OCI-LY3 (cell line): ENCODE measurements around the gene ACOT7.

ENCODE experiments used
- H2AFZ ChIP-seq: fragments of 200-600, 300-600 bp; shearing (Covaris generic); 2 replicates; pipeline ENCODE4 v1.6.0; 2014; ENCODE audit warnings: antibody characterized with exemption, low read depth, low read length
- H3K27ac ChIP-seq: fragments of 200-600, 300-600 bp; sonication (generic); 2 replicates; pipeline ENCODE4 v1.5.1; 2014; ENCODE audit warnings: mild to moderate bottlenecking, low read length, moderate library complexity, mixed read lengths
- H3K27me3 ChIP-seq: fragments of 200-600, 300-600 bp; sonication (generic); 2 replicates; pipeline ENCODE4 v1.6.1; 2014; ENCODE audit warnings: low read depth, low read length, mixed read lengths
- H3K36me3 ChIP-seq: fragments of 200-600, 300-600 bp; sonication (generic); replicated peaks from 2 replicates; pipeline ENCODE3; 2014; ENCODE audit warnings: low read depth, low read length, mixed read lengths
- H3K4me1 ChIP-seq: fragments of 300-600, 200-600 bp; sonication (generic); 2 replicates; pipeline ENCODE4 v1.6.1; 2014; ENCODE audit warnings: low read length, mixed read lengths
- H3K4me2 ChIP-seq: fragments of 200-600, 300-600 bp; sonication (generic); 2 replicates; pipeline ENCODE4 v1.6.1; 2014; ENCODE audit warnings: low read length, mixed read lengths
- H3K4me3 ChIP-seq: fragments of 300-600, 200-600 bp; sonication (generic); 2 replicates; pipeline ENCODE4 v1.5.1; 2014; ENCODE audit warnings: antibody characterized with exemption, mild to moderate bottlenecking, low read length, moderate library complexity
- H3K79me2 ChIP-seq: fragments of 300-600, 200-600 bp; shearing (Covaris generic); 2 replicates; pipeline ENCODE4 v1.6.1; 2014; ENCODE audit warnings: mild to moderate bottlenecking, low read length, mixed read lengths
- H3K9ac ChIP-seq: fragments of 300-600, 200-600 bp; shearing (Covaris generic); 2 replicates; pipeline ENCODE4 v1.6.0; 2014; ENCODE audit warnings: mild to moderate bottlenecking, low read length, moderate library complexity
- H3K9me3 ChIP-seq: fragments of 200-600, 300-600 bp; shearing (Covaris generic); 2 replicates; pipeline ENCODE4 v1.6.1; 2014; ENCODE audit warnings: low read length, mixed read lengths; ENCODE audit not compliant: insufficient read depth
- H4K20me1 ChIP-seq: fragments of 200-600, 300-600 bp; sonication (generic); 2 replicates; pipeline ENCODE4 v1.6.1; 2016; ENCODE audit warnings: low read length, mixed read lengths; ENCODE audit not compliant: insufficient read depth
- EZH2phosphoT487 ChIP-seq: fragments of 200-600 bp; shearing (Covaris generic); IDR thresholded peaks from 2 replicates; pipeline ENCODE4 v1.6.1; 2018; ENCODE audit warnings: antibody characterized with exemption, mixed run types, low read depth
- TF ChIP-seq, protein P1 (sequence below): fragments of 200-600, 300-600 bp; sonication (generic); IDR thresholded peaks from 2 replicates; pipeline ENCODE4 v1.5.1; 2014; ENCODE audit warnings: antibody characterized with exemption, low read length, low read depth

The ACOT7 gene

GRCh38 chr1:6292102-6292501, 101.5 kb downstream of the ACOT7 start:
- H3K9ac ChIP-seq, result no peak overlapping the region

DNA sequence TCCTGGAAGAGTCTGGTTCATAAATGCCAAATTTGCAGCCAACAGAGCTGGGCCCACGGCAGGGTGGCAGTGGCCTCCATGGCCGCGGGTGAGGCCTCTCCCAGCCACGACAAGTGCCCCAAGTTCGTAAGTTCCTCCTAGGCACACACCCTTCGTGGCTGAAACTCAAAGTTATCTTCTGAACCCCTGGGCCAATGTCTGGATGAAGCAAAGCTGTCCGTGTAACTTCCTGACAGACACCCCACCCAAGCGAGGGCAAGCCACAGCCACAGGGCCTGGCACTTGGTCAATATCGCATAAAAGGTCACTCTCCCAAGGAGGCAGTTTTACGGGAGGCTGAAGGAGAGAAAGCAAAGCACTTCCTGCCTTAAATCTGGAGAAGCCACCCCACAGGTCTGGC, 104.9 kb downstream of the ACOT7 start:
- no peak overlapping the region for H2AFZ ChIP-seq
- H3K9ac ChIP-seq, result no peak overlapping the region
- no peak overlapping the region for H3K4me2 ChIP-seq

More at GRCh38 chr1:6292102-6292501, 101.5 kb downstream of the ACOT7 start:
- H4K20me1 ChIP-seq, result no peaks in the 10 kb centered on the region
- no peaks in the 10 kb centered on the region for H3K79me2 ChIP-seq
- H3K36me3 ChIP-seq, result no peaks in the 10 kb centered on the region
- no peak overlapping the region for H3K4me3 ChIP-seq
- no peak overlapping the region for H3K27ac ChIP-seq
- H3K4me2 ChIP-seq, result no peak overlapping the region
- TF ChIP-seq, protein P1, sequence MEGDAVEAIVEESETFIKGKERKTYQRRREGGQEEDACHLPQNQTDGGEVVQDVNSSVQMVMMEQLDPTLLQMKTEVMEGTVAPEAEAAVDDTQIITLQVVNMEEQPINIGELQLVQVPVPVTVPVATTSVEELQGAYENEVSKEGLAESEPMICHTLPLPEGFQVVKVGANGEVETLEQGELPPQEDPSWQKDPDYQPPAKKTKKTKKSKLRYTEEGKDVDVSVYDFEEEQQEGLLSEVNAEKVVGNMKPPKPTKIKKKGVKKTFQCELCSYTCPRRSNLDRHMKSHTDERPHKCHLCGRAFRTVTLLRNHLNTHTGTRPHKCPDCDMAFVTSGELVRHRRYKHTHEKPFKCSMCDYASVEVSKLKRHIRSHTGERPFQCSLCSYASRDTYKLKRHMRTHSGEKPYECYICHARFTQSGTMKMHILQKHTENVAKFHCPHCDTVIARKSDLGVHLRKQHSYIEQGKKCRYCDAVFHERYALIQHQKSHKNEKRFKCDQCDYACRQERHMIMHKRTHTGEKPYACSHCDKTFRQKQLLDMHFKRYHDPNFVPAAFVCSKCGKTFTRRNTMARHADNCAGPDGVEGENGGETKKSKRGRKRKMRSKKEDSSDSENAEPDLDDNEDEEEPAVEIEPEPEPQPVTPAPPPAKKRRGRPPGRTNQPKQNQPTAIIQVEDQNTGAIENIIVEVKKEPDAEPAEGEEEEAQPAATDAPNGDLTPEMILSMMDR, result no peak
- no peak for TF ChIP-seq EZH2phosphoT487
- H3K4me1 ChIP-seq, result peaks cover 17% of the 10 kb centered on the region
- H3K9me3 ChIP-seq, result no peaks in the 10 kb centered on the region
- no peaks in the 10 kb centered on the region for H3K27me3 ChIP-seq
- no peak overlapping the region for H2AFZ ChIP-seq

GRCh38 chr1:6288026-6288425, 105.5 kb downstream of the ACOT7 start:
- no peak for TF ChIP-seq EZH2phosphoT487
- TF ChIP-seq, protein P1, result no peak
- Histone ChIP-seq H4K20me1 (no peaks in the 10 kb centered on the region), H3K9ac (no peak overlapping the region), H3K36me3 (no peaks in the 10 kb centered on the region), H3K79me2 (no peaks in the 10 kb centered on the region), H3K9me3 (no peaks in the 10 kb centered on the region), H2AFZ (no peak overlapping the region), H3K4me2 (no peak overlapping the region), H3K27ac (no peak overlapping the region), H3K4me3 (no peak overlapping the region), H3K27me3 (no peaks in the 10 kb centered on the region), H3K4me1 (peaks cover 17% of the 10 kb centered on the region)

More for the DNA sequence above, 104.9 kb downstream of the ACOT7 start:
- no peak overlapping the region for H3K27ac ChIP-seq
- H4K20me1 ChIP-seq, result no peaks in the 10 kb centered on the region
- no peak for TF ChIP-seq EZH2phosphoT487
- TF ChIP-seq, protein P1, result no peak
- peaks cover 17% of the 10 kb centered on the region for H3K4me1 ChIP-seq
- no peaks in the 10 kb centered on the region for H3K9me3 ChIP-seq
- H3K36me3 ChIP-seq, result no peaks in the 10 kb centered on the region
- H3K27me3 ChIP-seq, result no peaks in the 10 kb centered on the region
- no peak overlapping the region for H3K4me3 ChIP-seq
- no peaks in the 10 kb centered on the region for H3K79me2 ChIP-seq

DNA sequence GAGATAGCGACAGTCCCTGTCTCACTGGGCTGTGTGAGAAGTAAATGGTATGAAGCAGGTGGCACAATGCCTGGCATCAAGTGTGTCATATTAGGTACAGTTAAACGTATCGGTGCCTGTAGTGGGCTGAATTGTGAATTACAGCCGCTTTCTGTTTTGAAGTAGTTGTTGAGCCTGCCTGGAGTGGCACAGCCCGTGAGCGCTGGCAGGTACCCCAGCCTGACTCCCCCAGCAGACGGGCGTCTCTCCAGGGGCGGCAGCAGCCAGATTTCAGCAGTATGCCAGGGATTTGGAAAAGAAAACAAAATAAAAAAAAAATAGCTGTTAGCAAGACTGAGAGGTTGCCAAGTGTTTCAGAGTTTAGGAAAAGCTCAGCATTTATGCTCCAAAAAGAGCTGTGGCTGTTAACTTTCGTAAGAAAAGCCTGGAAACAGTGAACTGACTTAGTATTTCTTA, 106.1 kb downstream of the ACOT7 start:
- Histone ChIP-seq H3K4me2 (no peak overlapping the region), H3K27me3 (no peaks in the 10 kb centered on the region), H3K4me1 (peaks cover 17% of the 10 kb centered on the region), H2AFZ (no peak overlapping the region), H3K79me2 (no peaks in the 10 kb centered on the region), H4K20me1 (no peaks in the 10 kb centered on the region), H3K27ac (no peak overlapping the region), H3K9ac (no peak overlapping the region), H3K9me3 (no peaks in the 10 kb centered on the region), H3K4me3 (no peak overlapping the region), H3K36me3 (no peaks in the 10 kb centered on the region)
- TF ChIP-seq, protein P1, result no peak
- no peak for TF ChIP-seq EZH2phosphoT487
